Fibroblast of mammary gland (primary cell): ENCODE data around the gene SMARCD1.

ENCODE experiments used
- DNase-seq: peaks from one replicate; pipeline ENCODE4 v3.0.0-alpha.2; 2010; ENCODE audit warnings: low read depth
- H3K4me3 ChIP-seq: 2 replicates; pipeline ENCODE4 v1.5.1; 2011; ENCODE audit warnings: low read depth, mild to moderate bottlenecking, low read length, moderate library complexity; ENCODE audit not compliant: control insufficient read depth
- TF ChIP-seq, protein P1 (sequence below): conservative IDR thresholded peaks from 2 replicates; pipeline ENCODE4 v1.5.1; 2011; ENCODE audit warnings: low read depth, low read length, inconsistent platforms; ENCODE audit not compliant: control insufficient read depth, insufficient read depth

Gene SMARCD1

DNA sequence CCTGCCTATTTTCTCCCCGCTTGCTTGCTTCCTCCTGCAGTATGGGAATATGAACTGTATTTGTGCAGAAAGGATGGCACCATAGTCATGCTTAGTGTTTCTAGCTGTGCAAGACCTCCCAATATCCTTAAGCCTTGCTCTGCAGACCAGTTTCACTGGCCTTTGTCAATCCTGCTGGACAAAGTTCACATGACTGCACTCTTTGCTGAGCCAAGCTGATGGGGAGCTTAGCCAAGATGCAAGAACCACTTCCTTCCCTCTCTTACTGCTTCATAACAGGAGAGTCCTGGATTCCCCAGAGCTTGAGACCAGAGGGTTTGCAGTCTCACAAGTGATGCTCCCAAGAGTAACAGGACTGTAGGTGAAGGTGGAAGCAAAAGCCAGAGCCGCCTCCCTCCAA lies 24.0 kb upstream of the SMARCD1 start:
- H3K4me3 ChIP-seq = no peak overlapping the region
- TF ChIP-seq, protein P1, sequence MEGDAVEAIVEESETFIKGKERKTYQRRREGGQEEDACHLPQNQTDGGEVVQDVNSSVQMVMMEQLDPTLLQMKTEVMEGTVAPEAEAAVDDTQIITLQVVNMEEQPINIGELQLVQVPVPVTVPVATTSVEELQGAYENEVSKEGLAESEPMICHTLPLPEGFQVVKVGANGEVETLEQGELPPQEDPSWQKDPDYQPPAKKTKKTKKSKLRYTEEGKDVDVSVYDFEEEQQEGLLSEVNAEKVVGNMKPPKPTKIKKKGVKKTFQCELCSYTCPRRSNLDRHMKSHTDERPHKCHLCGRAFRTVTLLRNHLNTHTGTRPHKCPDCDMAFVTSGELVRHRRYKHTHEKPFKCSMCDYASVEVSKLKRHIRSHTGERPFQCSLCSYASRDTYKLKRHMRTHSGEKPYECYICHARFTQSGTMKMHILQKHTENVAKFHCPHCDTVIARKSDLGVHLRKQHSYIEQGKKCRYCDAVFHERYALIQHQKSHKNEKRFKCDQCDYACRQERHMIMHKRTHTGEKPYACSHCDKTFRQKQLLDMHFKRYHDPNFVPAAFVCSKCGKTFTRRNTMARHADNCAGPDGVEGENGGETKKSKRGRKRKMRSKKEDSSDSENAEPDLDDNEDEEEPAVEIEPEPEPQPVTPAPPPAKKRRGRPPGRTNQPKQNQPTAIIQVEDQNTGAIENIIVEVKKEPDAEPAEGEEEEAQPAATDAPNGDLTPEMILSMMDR = no peak
- no peak for DNase-seq

DNA sequence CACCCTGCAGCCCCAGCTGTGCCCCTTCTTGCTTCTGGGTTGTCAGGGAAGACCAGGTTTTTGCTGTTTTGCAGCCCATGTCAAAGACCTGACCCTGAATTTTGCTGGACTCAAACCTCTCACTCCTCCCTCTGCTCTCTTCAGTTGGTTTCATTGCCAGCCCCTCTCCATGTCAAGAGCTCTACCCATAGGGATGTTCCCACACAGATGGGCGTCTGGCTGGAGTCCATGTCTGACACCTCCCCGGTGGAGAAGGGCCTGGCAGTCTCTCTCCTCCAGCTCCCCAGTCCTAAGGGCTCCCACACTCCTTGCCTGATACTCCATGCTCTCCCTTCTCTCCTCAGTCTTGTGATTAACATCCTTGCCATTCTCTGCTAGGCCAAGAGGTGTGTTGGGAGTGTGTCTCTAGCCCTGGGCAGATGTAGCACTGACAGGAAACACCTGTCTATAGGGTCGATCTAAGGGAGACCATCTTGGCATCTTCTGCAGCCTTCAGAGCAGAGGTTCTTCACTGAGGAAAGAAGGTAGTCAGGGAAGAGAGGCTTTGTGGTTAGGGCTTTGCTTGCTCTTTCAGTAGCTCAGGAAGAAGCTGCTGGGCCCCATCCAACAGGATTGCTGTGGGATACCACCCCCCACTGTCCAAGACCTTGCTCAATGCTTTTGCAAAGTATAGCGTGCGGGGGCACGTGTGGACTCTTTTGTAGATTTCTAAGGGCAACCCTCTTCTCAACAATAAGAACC lies 23.0 kb upstream of the SMARCD1 start:
- no peak for DNase-seq
- TF ChIP-seq, protein P1 = no peak
- H3K4me3 ChIP-seq = no peak overlapping the region

DNA sequence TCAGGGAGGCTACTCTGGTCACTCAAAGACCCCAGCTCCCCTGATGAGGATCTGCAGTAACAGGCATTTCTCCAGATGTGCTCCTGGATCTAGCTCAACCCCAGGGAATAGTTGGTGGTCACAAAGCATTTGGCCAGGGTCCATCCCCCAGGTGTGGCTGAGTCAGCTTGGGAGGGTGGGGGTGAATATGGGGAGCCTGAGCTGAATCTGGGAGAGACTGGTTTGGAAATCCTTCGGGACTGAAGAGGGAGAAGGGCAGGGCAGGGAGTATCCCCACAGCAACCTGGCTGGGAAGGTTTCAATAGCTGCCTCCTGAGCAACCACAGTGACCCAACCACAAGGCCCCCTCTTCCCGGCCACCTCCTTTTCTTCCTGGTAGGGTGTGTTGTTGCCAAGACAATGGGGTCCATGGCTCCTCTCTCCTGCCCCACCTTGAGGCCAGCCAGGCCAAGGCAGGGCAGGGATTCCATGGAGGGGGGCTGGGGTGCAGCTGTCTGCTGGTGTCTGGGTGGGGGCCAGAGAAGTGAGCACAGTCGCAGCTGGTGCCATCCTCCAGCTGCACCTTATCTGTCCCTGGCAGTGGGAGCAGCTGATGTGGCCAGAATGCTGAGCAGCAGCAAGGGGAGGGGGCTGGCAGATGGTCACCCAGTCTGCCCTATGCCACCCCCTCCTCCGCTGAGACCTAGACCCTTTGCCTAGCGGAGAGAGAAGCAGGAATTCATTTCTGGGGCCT lies 22.2 kb upstream of the SMARCD1 start:
- no peak overlapping the region for H3K4me3 ChIP-seq
- DNase-seq = no peak
- TF ChIP-seq, protein P1 = no peak

DNA sequence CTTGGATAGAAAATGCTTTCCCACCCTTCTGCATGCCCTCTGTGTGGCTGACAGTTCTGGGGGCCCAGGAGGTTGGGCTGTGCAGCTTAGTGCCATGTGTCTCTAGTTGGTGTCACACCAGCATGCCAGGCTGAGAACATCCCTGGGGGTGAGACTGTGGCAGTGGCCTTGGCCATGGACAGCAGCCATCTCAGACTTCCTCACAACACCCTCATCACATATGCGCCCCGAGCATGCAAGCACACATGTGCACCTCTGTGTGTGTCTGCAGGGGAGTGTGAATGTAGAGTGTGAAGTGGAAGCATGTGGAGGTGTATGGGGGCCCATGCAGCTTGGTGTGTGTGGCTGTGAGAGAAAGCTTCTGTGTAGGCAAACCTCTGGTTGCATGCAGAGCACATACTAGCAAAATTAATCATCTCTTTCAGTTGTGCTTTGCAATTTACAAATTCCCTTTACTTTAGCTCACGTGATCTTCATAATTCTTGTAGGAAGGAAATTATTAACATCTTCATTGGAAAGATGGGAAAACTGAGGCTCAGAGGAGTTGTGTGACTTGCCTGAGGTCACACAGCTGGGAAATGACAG lies 19.3 kb upstream of the SMARCD1 start:
- DNase-seq = no peak
- TF ChIP-seq, protein P1 = no peak
- H3K4me3 ChIP-seq = no peak overlapping the region

DNA sequence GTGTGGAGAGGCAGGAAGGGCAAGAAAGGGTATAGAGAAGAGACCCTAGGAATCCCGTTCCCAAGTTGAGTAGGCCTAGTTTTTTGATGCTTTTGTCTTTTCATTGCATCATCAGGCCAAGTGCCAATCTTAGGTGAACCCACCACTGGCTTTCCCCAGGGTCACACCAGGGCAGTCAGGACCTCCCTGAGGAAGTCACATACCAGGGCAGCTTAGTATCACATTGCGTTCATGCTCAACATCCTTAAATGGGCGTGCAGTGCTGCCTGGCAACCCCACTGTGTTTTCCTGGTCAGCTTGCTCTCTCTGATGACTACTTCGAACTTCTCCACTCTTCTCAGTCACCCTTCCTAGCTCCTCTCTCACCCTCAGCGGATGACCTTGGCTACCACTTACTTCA lies 18.7 kb upstream of the SMARCD1 start:
- TF ChIP-seq, protein P1 = no peak
- no peak overlapping the region for H3K4me3 ChIP-seq
- DNase-seq = peak; percentile 79

DNA sequence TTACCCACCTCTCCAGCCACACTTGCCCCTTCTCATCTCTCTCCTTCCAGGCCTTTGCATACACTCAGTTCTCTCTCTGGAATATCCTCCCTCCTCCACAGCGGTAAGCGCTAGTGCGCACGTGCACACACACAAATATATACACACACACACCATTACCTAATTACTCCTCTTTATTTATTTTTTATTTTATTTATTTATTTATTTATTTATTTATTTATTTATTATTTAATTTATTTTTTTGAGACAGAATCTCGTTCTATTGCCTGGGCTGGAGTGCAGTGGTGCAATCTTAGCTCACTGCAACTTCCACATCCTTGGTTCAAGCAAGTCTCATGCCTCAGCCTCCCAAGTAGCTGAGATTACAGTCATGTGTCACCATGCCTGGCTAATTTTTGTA lies 16.1 kb upstream of the SMARCD1 start:
- DNase-seq = no peak
- no peak overlapping the region for H3K4me3 ChIP-seq
- TF ChIP-seq, protein P1 = no peak
